GM21786 (cell line): Measurements from ENCODE around the gene M1AP.
"Not testable (repeated sequence)": the region's sequence is repeated elsewhere in the genome, so short reads cannot be mapped to it uniquely, and the experiment has no call there.

Experiments used
- ATAC-seq: cut with Tn5 transposase; IDR thresholded peaks from one replicate; pipeline ENCODE4 v1.9.1; 2021; ENCODE audit not compliant: unreplicated experiment

The M1AP gene

DNA sequence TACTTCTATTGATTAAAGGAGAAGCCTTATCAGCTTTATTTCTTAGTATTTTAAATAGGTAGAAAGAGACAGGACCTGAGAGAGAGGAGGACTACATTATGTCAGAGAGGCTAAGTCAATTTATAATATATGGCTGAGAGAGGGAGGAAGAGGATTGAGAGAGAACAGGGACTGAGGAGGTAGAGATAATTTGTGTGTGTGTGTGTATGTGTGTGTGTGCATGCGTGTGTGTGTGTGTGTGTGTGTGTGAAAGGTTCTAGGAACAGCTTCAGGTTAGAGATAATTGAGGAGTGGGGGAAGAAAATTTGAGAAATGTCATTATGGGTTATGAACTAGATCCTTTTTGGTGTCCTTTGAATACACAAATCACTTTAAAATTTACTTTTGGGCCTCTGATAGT is 78.4 kb downstream of the M1AP start:
- ATAC-seq, result no peak

GRCh38 chr2:74567881-74568280 is 80.2 kb downstream of the M1AP start:
- ATAC-seq, result no peak

- ATAC-seq, result peak; percentile 44
Observed at GRCh38 chr2:74566754-74567085, 81.4 kb downstream of the M1AP start.

DNA sequence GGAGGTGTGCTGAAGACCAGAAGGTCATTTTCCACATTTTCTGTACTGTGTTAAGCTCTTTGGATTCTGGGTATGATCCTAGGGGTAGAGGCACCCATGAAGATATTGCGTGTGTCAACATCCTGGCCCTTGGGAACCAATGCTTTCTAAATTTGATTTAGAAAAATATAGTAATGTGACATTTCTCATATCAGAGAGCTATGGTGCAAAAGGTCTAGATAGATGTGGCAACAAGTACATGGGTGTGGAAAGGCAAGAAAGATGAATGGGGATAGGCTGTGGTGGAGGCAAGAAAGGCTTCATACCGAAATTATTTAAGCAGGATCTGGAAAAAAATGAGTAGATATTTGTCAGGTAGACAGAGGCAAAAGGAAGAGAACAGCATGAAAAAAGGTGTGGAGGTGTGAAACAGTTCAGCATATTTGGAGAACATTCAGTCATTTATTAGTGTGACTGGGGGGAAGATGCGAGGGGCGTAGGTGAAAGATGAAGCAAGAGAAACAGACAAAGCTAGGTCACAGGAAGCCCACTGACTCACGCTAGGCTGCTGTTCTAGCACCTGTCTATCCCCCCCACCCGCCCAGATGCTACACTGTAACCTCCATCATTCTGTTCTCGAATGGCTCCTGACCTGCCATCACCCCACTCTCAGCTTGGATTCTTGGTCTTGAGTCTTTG is 81.9 kb downstream of the M1AP start:
- no peak for ATAC-seq

- ATAC-seq, result no peak
Observed at GRCh38 chr2:74564222-74564621, 83.9 kb downstream of the M1AP start.

DNA sequence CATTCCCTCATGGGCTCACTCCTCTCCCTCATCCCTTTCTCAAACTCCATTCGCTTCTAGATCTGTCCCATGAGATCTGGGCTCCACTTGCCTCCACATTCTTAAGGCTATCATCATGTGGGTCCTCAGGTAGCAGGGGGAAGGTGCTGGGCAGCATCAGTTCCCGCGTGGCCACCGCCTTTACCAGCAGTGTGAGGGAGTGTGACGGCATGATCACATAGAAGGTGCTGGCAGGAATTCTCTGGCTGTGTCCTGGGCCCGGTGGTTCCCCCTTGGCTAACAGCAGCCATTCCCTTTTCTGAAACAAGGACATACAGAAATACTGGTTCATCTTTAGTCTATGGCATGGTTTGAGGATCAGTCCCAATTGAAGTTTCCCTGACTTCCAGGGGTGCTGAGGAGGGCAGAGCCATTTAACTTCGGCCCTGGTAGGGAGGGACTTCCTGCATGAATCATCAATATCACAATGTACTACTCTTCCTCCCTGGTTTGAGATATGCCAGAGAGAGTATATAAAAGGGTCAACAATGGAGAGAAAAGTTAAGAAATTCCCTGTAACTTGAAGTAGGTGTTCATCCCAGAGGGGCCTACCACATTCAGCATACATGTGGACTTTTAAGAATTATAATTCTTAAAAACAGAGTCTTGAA is 85.9 kb downstream of the M1AP start:
- ATAC-seq, result no peak

- ATAC-seq, result not testable (repeated sequence)
Observed at GRCh38 chr2:74561022-74561421, 87.1 kb downstream of the M1AP start.

GRCh38 chr2:74560591-74560990 is 87.5 kb downstream of the M1AP start:
- ATAC-seq, result no peak

DNA sequence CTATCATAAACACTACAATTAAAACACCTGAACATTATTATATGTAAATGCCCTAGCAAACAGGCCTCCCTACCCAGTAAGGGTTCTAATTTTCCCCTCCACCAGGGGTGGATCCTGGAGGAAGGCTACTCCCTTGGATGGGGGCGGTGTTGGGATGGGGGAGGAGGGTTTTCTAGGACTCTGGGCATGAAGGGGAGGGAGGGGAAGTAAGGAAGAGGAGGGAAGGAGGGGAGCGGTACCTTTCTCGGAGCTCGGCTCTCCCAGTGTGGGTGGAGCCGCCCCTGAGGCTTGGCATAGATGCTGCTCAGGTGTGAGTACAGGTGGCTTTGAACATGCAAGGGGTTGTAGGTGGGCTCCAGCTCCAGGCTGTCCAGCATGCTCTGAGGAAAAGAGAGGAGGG is 88.2 kb downstream of the M1AP start:
- no peak for ATAC-seq

DNA sequence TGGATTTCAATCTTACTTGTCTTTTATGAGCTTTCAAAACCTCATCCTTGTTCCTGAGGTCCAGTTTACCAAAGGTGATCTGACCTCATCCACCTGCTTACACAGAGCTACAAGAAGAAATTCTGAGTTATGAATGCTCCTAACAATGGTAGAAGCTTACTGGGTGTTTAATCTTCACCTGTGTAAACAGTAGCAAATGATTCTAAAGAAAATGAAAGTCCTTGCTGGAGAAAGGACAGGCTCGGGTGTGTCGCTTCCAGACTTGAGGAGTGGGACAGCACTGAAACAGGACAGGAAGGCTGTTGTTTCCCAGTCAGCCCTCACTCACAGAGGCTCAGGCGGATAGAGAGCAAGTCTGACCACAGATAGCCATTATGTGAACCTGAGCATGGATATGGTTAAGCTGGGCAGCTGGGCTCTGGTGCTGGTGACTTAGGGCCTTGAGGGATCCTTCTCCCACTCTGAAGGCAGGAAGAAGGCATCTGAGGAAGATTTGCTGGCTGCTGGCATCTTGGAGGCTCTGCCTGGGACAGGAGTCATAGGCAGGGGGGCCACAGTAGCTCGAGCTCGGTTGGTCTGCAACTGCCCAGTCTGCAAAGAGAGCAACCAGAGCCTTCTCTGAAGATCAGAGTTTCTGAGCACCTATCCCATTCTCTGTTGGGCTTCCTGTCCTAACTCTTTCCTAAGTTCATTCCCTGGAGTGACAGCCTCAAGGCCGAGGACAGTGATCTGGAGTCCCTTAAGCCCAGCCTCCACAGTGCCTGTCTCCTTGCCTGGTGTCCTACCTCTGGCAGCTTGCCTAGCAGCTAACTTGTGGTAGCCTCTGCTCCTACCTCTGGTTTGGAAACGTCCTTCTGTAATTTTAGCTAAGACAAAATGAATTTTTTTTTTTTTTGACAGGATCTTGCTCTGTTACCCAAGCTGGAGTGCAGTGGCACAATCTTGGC is 89.6 kb downstream of the M1AP start:
- no peak for ATAC-seq

- no peak for ATAC-seq
Observed at GRCh38 chr2:74556831-74557370, 91.2 kb downstream of the M1AP start.

DNA sequence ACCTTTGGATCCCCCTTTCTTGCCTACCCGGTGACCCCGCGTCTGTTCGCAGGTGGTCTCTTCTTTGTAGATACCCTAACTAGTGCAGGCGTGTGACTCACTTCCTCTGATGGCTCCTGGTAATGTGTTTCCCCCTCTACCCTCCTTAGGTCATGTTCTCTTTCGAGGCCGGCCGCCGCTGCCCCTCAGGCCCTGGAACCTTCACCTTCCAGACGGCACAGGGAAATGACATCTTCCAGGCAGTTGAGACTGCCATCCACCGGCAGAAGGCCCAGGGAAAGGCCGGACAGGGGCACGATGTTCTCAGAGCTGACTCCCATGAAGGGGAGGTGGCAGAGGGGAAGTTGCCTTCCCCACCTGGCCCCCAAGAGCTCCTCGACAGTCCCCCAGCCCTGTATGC is 92.0 kb downstream of the M1AP start:
- no peak for ATAC-seq

DNA sequence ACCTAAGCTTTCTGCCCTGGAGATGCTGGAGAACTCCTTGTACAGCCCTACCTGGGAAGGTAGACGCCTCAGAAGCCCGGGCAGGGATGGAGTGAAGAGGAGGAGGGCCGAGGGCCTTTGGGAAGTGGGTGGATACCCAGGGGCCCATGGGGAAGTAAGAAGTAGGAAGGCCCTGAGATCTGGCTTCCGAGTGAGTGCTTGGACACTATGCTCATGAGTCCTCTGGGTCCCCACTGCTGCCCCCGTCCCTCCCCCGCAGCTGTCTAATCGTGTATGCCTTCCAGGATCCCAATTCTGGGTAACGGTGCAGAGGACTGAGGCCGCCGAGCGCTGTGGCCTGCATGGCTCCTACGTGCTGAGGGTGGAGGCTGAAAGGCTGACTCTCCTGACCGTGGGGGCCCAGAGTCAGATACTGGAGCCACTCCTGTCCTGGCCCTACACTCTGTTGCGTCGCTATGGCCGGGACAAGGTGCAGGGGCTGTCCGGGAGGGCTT is 92.5 kb downstream of the M1AP start:
- no peak for ATAC-seq

- peak; percentile 36 for ATAC-seq
Observed at GRCh38 chr2:74554820-74555531, 93.2 kb downstream of the M1AP start.

DNA sequence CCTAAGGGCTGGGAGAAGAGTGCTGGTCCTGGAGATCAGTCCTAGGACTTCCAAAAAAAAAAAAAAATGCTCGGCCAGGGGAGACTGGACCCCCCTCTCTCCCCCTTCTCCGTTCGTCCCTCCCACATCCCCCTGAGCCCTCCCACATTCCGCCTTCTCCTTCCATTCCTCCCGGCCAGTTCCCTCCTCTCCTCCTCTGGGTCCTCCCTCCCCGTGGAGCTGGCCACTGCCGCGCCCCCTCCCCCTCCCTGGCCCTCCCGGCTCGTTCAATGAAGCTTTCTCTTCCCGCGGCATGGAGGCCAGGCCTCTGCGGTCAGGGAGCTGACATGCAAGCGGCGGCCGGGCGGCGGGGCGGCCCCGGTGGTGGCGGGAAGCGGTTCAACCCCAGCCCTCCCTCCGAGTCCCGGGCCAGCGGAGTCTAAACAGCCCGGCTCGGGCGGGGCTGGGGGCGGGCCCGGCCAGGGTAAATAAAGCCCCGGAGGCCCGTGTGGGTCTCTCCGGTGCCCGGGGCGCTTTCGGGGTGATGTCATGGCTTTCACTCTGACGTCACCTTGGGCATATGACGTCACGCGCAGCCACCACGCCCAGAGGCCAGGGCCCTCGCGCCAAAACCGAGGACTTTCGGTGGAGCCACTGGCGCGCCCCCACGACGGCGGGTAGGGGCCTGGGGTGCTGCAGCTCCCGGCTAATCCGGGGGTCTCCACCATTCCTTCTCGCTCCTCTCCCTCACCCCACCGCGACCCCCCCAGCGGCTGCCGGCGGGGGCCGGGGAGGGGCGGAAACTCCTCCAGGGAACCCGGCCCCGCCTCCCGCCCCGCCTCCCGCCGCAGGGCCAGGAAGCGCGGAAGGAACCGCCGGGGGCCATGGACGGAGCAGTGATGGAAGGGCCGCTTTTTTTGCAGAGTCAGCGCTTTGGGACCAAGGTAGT is 94.0 kb downstream of the M1AP start, which contains the start of the genes DOK1 and LOXL3:
DOK1 (plus strand) TSS at position 829 of the 928 bp plus-strand sequence; CDS start at position 864, 35 bp downstream.
LOXL3 (minus strand) TSS at position 51 of the 928 bp plus-strand sequence. CDS start 1,308 bp downstream, outside the sequence.
- ATAC-seq, result peak; percentile 39

DNA sequence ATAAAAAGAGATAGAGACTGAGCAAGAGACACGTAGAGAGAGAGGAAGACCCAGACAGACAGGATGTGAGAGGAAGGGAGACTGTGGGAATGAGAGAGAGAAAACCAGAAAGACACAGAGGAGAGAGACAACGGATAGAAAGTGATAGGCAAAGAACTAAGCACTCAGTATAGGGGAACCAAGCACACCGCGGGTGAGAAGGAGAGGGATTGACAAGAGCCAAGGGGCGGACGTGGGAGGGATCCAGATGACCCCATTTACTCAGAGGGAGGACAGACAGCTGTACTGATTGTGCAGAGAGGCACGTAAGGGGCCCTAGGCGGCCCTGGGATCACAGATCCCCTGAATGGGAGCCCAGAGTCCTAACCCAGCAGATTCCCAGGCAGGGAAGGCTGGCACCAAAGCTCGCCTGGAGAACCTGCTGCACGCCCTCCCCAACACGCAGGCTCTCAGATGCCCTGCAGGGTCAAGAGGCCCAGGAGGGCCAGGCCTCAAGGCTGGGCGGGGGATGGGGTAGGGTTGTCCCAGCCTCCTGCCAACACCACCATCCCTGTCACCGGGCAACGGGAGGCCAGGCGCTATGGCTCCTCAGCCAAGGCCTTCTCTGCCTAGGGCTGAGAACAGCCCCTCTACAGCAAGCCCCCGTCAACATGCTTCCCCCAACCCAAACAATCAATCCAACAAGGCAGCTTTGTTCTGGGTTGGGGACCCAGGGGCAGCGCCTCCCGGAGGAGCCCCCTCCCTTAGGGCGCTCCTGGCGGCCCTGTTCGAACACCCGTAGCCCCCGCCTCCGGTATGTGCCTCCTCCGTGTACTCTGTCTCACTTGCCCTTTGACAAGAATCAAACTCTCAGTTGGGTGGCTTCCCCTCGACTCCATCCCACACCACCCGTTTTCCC is 95.0 kb downstream of the M1AP start:
- no peak for ATAC-seq

DNA sequence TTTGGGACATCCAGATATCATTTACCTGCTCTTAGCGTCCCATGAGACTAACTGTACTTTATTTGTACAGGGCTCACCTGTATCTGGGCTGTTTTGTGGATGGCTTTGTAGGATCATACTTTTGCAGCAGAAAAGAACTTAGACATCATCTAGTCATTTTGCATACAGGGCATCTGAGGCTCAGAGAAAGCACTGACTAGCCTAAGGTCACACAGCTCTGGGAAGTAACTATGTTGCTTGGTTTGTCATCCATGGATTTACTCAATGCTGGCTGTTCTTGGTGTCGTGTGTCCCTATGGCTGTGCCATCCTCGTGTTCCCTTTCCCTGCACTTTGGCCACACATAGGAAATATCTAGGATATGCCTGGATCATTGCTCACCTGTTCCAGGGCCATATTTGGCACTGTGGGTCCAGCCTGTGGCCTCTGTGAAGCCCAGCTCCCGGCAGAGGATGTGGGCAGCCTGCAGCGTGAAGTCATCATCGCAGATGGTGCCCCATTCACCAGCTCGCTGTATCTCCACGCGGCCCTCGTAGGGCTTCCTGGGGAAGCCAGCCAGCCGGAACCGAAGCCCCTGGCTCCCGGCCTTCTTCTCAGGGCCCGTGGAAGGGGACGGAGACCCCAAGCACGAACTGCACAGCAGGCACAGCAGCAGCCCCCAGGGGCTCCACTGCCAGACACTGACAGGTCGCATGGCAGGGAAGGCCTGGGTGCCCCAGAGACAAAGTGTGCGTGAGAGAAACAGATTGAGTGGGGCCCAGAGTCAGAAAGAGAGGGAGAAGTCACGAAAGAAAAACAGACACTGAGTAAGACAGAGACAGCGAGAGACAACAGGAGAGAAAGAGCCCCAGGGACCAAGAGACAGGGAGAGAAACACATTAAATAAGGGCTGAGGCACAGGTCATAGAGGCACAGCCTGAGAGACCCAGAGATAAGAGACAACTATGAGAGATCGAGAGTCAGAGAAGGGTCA is 95.9 kb downstream of the M1AP start:
- no peak for ATAC-seq
